22Rv1 (cell line): Measurements from ENCODE around the gene ENDOD1.
"Not testable (repeated sequence)": the region's sequence is repeated elsewhere in the genome, so short reads cannot be mapped to it uniquely, and the experiment has no call there.

Experiments
- H3K27ac ChIP-seq: fragments of 450-650 bp; 2 replicates; pipeline ENCODE4 v1.5.1; 2017
- CTCF ChIP-seq: fragments of 450-650 bp; IDR thresholded peaks from 2 replicates; pipeline ENCODE4 v1.5.1; 2017; ENCODE audit warnings: mild to moderate bottlenecking
- ZFX ChIP-seq: fragments of 450-650 bp; IDR thresholded peaks from 2 replicates; pipeline ENCODE4 v1.6.1; 2017; ENCODE audit warnings: antibody characterized with exemption, borderline replicate concordance

Gene ENDOD1

GRCh38 chr11:95089620-95090542 lies at the start of gene ENDOD1:
Gene ENDOD1, plus strand, starts transcription at chr11:95089846. Its CDS starts 82 bp downstream, at chr11:95089928.
- TF ChIP-seq CTCF = peak; percentile 10; the same call in 1 of the 2 replicates
- no peak for TF ChIP-seq ZFX
- H3K27ac ChIP-seq = peak within 1 kb of the TSS; percentile 61

- H3K27ac ChIP-seq = no peak overlapping the region
- no peak for TF ChIP-seq ZFX
- TF ChIP-seq CTCF = no peak
Measured at GRCh38 chr11:95042239-95042638, 47.4 kb upstream of the ENDOD1 start.

- TF ChIP-seq CTCF (no peak), ZFX (no peak)
- no peak overlapping the region for H3K27ac ChIP-seq
Measured at GRCh38 chr11:95042906-95043305, 46.7 kb upstream of the ENDOD1 start.

GRCh38 chr11:95044010-95044409 lies 45.6 kb upstream of the ENDOD1 start:
- TF ChIP-seq CTCF (no peak), ZFX (no peak)
- no peak overlapping the region for H3K27ac ChIP-seq

- TF ChIP-seq CTCF (no peak), ZFX (no peak)
Measured at GRCh38 chr11:95045812-95046211, 43.8 kb upstream of the ENDOD1 start.

GRCh38 chr11:95049122-95049521 lies 40.5 kb upstream of the ENDOD1 start, which contains the start of gene KDM4F:
Gene KDM4F, plus strand, starts transcription at chr11:95049422.
- H3K27ac ChIP-seq = not testable (repeated sequence)

More at GRCh38 chr11:95045812-95046211, 43.8 kb upstream of the ENDOD1 start:
- H3K27ac ChIP-seq = no peak overlapping the region

- H3K27ac ChIP-seq = no peak overlapping the region
- TF ChIP-seq CTCF (no peak), ZFX (no peak)
Measured at GRCh38 chr11:95050595-95051202, 38.9 kb upstream of the ENDOD1 start.
